ENCODE results near the gene DLG2. TPM values are rescaled to one million over a fixed set of nuclear protein-coding genes. Genes with fewer than 3 reads are reported as not detected.

Gene DLG2
- total RNA-seq, 4 donors from 2014 or later, result 6.5 to 14.6 (median 7.2) TPM

DNA sequence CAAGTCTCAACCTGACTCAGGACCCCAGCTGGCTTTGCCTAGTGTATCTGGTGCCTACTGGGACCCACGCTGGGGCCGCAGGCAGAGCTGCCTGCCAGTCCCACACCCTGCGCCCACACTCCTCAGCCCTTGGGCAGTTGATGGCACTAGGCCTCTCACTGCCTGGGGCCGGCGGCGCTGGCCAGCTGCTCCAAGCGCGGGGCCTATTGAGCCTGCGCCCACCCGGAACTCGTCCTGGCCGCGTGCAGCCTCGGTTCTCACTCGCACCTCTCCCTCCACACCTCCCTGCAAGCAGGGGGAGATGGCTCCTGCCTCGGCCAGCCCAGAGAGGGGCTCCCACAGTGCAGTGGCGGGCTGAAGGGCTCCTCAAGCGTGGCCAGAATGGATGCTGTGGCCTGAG is 1432.4 kb downstream of the DLG2 start:
- no peaks in the 10 kb centered on the region for H3K27me3 ChIP-seq
- H3K4me1 ChIP-seq, result no peaks in the 10 kb centered on the region
- no peak overlapping the region for H3K4me3 ChIP-seq
- H3K36me3 ChIP-seq, result no peaks in the 10 kb centered on the region
- H3K9me3 ChIP-seq, result peaks cover 0 to 7% (median 0%) of the 10 kb centered on the region in 4 donors
- 93 to 99% methylated on average over 11 to 18 of the region's 18 CpGs for WGBS, 2 donors
- no peak overlapping the region for H3K27ac ChIP-seq
- DNase-seq (ENCODE audit: low spot score in 2 of 2), result no peak
- TF ChIP-seq, protein P1, sequence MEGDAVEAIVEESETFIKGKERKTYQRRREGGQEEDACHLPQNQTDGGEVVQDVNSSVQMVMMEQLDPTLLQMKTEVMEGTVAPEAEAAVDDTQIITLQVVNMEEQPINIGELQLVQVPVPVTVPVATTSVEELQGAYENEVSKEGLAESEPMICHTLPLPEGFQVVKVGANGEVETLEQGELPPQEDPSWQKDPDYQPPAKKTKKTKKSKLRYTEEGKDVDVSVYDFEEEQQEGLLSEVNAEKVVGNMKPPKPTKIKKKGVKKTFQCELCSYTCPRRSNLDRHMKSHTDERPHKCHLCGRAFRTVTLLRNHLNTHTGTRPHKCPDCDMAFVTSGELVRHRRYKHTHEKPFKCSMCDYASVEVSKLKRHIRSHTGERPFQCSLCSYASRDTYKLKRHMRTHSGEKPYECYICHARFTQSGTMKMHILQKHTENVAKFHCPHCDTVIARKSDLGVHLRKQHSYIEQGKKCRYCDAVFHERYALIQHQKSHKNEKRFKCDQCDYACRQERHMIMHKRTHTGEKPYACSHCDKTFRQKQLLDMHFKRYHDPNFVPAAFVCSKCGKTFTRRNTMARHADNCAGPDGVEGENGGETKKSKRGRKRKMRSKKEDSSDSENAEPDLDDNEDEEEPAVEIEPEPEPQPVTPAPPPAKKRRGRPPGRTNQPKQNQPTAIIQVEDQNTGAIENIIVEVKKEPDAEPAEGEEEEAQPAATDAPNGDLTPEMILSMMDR (IDR thresholded peaks at IDR 0.05), result no peak
- TF ChIP-seq POLR2A (IDR thresholded peaks at IDR 0.05) (no peak), EP300 (IDR thresholded peaks at IDR 0.05) (no peak)

GRCh38 chr11:84193706-84194105 is 1433.4 kb downstream of the DLG2 start:
- no peak for DNase-seq (ENCODE audit: low spot score in 2 of 2)
- H3K9me3 ChIP-seq, result peaks cover 0 to 7% (median 0%) of the 10 kb centered on the region in 4 donors
- H3K4me3 ChIP-seq, result no peak overlapping the region
- no peaks in the 10 kb centered on the region for H3K36me3 ChIP-seq
- no peaks in the 10 kb centered on the region for H3K4me1 ChIP-seq
- no peaks in the 10 kb centered on the region for H3K27me3 ChIP-seq
- H3K27ac ChIP-seq, result no peak overlapping the region
- TF ChIP-seq EP300 (IDR thresholded peaks at IDR 0.05) (no peak), POLR2A (IDR thresholded peaks at IDR 0.05) (no peak)
- TF ChIP-seq, protein P1 (IDR thresholded peaks at IDR 0.05), result no peak
- 86 to 92% methylated on average over 2 of the region's 2 CpGs for WGBS, 2 donors

GRCh38 chr11:84188521-84188920 is 1438.6 kb downstream of the DLG2 start:
- no peak for DNase-seq (ENCODE audit: low spot score in 2 of 2)
- TF ChIP-seq POLR2A (IDR thresholded peaks at IDR 0.05) (no peak), EP300 (IDR thresholded peaks at IDR 0.05) (no peak)
- TF ChIP-seq, protein P1 (IDR thresholded peaks at IDR 0.05), result no peak
- Histone ChIP-seq H3K27me3 (no peaks in the 10 kb centered on the region), H3K27ac (no peak overlapping the region), H3K36me3 (no peaks in the 10 kb centered on the region), H3K4me3 (no peak overlapping the region), H3K4me1 (no peaks in the 10 kb centered on the region), H3K9me3 (no peaks in the 10 kb centered on the region)
- WGBS, 2 donors, result 16 to 22% methylated on average over 1 of the region's 1 CpG

DNA sequence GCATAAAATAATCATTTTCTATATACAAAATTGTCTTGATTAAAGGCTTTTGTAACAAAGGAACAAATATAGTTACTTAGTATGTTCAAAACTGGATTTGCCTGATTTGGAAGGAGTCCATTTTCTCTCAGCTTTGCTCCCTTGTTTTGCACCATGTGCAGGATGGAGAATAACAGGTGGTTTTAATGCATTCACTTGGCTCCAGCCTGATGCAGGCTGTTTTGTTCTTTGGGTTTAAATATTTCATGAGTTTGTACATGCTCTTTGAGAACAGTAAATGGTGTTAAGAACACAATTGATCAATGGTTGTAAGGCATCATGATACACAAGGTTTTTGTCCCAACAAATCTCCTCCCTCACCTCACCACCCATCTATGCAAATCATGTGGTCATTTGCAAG is 1454.1 kb downstream of the DLG2 start:
- H3K9me3 ChIP-seq, result no peaks in the 10 kb centered on the region
- TF ChIP-seq POLR2A (IDR thresholded peaks at IDR 0.05), result no peak
- no peak for TF ChIP-seq EP300 (IDR thresholded peaks at IDR 0.05)
- TF ChIP-seq, protein P1 (IDR thresholded peaks at IDR 0.05), result no peak
- no peak for DNase-seq (ENCODE audit: low spot score in 2 of 2)
- no peaks in the 10 kb centered on the region for H3K36me3 ChIP-seq
- H3K4me3 ChIP-seq, result no peak overlapping the region
- peaks cover 0 to 3% (median 0%) of the 10 kb centered on the region in 4 donors for H3K4me1 ChIP-seq
- no peaks in the 10 kb centered on the region for H3K27me3 ChIP-seq
- no peak overlapping the region for H3K27ac ChIP-seq

DNA sequence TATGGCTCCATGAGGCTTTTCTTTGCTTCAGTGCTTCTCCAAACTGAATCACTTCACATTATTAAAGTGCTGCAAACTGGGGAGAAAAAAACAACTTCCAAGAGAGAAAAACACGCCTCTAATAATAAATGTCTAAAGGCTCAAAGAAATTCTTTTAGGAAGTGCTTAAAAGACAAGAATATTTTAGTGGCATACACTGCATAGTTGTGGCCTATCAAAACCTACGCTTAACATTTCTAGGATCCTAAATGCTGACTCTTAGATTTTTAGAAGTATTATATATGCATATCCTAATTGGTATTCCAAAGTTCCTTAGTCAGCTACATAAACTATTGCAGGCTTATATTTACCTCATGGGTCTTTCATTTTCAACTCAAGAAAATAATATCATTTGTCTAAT is 1462.0 kb downstream of the DLG2 start:
- Histone ChIP-seq H3K27ac (no peak overlapping the region), H3K4me1 (no peaks in the 10 kb centered on the region), H3K27me3 (no peaks in the 10 kb centered on the region), H3K36me3 (no peaks in the 10 kb centered on the region), H3K4me3 (no peak overlapping the region), H3K9me3 (no peaks in the 10 kb centered on the region)
- 60 to 70% methylated on average over 2 of the region's 2 CpGs for WGBS, 2 donors
- TF ChIP-seq POLR2A (IDR thresholded peaks at IDR 0.05), result no peak
- TF ChIP-seq EP300 (IDR thresholded peaks at IDR 0.05), result no peak
- TF ChIP-seq, protein P1 (IDR thresholded peaks at IDR 0.05), result no peak
- no peak for DNase-seq (ENCODE audit: low spot score in 2 of 2)

Data from tibial nerve (tissue), 4 donors.